ENCODE data around the gene TRIM71.

Gene TRIM71

DNA sequence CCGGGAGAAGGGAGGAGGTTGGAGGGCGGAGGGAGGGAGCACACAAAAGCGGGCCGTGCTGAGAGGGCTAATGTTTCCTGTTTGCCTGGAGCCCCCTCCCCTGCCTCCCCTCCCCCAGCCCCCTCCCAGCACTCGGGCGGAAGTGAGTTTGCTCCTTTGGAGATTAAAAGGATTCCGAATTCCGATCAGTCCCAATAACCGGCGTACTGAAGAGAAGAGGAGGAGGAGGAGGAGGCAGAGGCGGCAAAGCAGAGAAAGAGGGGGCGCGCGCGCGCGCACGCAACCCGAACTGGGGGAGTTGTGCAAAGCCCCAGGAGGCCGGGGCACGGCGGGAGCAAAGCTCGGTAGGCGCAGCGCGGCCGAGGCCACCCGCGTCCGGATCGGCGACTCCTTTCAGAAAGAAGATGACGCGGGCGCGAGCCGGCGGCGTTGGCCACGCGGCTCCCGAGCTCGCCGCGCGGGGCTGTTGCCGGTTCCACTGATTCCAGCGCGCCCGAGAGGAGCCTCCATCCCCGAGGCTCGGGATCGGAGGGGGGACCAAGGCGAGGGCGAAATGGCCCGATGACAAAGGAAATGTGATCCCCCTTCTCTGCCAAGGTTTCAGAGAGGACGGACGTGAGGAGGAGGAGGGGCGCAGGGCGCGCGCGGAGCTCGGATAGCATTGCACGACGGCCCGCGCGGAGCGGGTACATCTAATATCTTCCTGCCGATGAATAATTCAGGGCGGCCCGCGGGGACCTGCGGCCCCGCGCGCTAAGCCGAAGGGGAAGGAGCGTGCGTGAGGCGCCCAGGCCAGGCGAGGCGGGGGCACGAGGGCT is 1.1 kb upstream of the TRIM71 start (continued):
- TF ChIP-seq ZSCAN16 (tag by site-specific recombination; IDR thresholded peaks at IDR 0.05) (no peak), ZNF174 (tag by site-specific recombination; IDR thresholded peaks at IDR 0.05) (no peak), MYNN (tag by site-specific recombination; IDR thresholded peaks at IDR 0.05; ENCODE audit: borderline replicate concordance) (no peak), ZNF677 (tag by site-specific recombination; IDR thresholded peaks at IDR 0.05) (no peak), ZBTB20 (tag by site-specific recombination; IDR thresholded peaks at IDR 0.05) (peak; percentile 26; the same call in 1 of the 2 replicates)
- TF ChIP-seq, protein P1, sequence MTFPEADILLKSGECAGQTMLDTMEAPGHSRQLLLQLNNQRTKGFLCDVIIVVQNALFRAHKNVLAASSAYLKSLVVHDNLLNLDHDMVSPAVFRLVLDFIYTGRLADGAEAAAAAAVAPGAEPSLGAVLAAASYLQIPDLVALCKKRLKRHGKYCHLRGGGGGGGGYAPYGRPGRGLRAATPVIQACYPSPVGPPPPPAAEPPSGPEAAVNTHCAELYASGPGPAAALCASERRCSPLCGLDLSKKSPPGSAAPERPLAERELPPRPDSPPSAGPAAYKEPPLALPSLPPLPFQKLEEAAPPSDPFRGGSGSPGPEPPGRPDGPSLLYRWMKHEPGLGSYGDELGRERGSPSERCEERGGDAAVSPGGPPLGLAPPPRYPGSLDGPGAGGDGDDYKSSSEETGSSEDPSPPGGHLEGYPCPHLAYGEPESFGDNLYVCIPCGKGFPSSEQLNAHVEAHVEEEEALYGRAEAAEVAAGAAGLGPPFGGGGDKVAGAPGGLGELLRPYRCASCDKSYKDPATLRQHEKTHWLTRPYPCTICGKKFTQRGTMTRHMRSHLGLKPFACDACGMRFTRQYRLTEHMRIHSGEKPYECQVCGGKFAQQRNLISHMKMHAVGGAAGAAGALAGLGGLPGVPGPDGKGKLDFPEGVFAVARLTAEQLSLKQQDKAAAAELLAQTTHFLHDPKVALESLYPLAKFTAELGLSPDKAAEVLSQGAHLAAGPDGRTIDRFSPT (tag by site-specific recombination; IDR thresholded peaks at IDR 0.05), result no peak
- TF ChIP-seq, protein P2, sequence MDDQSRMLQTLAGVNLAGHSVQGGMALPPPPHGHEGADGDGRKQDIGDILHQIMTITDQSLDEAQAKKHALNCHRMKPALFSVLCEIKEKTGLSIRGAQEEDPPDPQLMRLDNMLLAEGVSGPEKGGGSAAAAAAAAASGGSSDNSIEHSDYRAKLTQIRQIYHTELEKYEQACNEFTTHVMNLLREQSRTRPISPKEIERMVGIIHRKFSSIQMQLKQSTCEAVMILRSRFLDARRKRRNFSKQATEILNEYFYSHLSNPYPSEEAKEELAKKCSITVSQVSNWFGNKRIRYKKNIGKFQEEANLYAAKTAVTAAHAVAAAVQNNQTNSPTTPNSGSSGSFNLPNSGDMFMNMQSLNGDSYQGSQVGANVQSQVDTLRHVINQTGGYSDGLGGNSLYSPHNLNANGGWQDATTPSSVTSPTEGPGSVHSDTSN (CRISPR knock-in tag; IDR thresholded peaks at IDR 0.05), result no peak

DNA sequence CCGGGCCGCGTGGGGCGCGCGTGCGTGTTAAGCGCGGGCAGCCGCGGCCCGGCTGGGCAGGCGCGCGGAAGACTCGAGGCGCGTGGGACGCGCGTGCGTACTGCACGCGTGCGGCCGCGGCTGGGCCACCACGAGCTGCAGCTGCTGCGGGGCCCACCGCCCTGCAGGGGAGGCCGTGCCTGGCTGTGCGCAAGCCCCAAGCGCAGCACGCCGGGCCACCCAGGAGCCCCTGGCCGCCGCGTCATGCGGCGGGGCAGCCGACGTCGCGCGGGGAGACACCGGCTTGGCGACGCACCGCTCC is 590 bp upstream of the TRIM71 start:
- Histone ChIP-seq H3K36me3 (ENCODE audit: control insufficient read depth in 2 of 2, insufficient read depth in 1 of 2, low read length in 2 of 2) (peaks cover 0 to 20% of the 10 kb centered on the region in 2 experiments; a peak in 1 of 3 replicates), H3K4me3 (ENCODE audit: low read depth, low read length) (no peak overlapping the region), H3K27ac (ENCODE audit: extremely low read depth, low read depth, low read length) (no peak overlapping the region; the same call in 1 of the 2 replicates), H3K9me3 (ENCODE audit: control insufficient read depth, insufficient read depth, low read depth, low read length) (no peaks in the 10 kb centered on the region), H3K4me1 (ENCODE audit: control insufficient read depth, insufficient read depth, low read length) (no peaks in the 10 kb centered on the region)
- TF ChIP-seq ZNF184 (tag by site-specific recombination; IDR thresholded peaks at IDR 0.05) (no peak), SETDB1 (IDR thresholded peaks at IDR 0.05; ENCODE audit: insufficient read length, low read length) (peak; percentile 64)
- CTCF ChIA-PET, result no interaction called here
- POLR2A ChIA-PET, result no interaction called here

DNA sequence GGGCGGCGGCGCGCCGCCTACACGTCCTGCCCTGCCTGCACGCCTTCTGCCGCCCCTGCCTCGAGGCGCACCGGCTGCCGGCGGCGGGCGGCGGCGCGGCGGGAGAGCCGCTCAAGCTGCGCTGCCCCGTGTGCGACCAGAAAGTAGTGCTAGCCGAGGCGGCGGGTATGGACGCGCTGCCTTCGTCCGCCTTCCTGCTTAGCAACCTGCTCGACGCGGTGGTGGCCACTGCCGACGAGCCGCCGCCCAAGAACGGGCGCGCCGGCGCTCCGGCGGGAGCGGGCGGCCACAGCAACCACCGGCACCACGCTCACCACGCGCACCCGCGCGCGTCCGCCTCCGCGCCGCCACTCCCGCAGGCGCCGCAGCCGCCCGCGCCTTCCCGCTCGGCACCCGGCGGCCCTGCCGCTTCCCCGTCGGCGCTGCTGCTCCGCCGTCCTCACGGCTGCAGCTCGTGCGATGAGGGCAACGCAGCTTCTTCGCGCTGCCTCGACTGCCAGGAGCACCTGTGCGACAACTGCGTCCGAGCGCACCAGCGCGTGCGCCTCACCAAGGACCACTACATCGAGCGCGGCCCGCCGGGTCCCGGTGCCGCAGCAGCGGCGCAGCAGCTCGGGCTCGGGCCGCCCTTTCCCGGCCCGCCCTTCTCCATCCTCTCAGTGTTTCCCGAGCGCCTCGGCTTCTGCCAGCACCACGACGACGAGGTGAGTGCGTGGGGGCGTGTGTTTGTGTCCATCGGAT is 602 bp downstream of the TRIM71 start:
- H3K4me1 ChIP-seq (ENCODE audit: control insufficient read depth, insufficient read depth, low read length), result no peaks in the 10 kb centered on the region
- CTCF ChIA-PET, result no interaction called here
- no peaks in the 10 kb centered on the region for H3K9me3 ChIP-seq (ENCODE audit: control insufficient read depth, insufficient read depth, low read depth, low read length)
- no peak overlapping the region; the same call in 1 of the 2 replicates for H3K4me3 ChIP-seq (ENCODE audit: low read depth, low read length)
- TF ChIP-seq ZBTB1 (tag by site-specific recombination; IDR thresholded peaks at IDR 0.05), result no peak
- no peak for TF ChIP-seq KLF16 (tag by site-specific recombination; IDR thresholded peaks at IDR 0.05)
- no peak for TF ChIP-seq HOXC10 (CRISPR knock-in tag; IDR thresholded peaks at IDR 0.05)
- no peak for TF ChIP-seq ZNF169 (tag by site-specific recombination; IDR thresholded peaks at IDR 0.05)
- TF ChIP-seq ZNF37A (tag by site-specific recombination; IDR thresholded peaks at IDR 0.05), result no peak
- TF ChIP-seq REPIN1 (tag by site-specific recombination; IDR thresholded peaks at IDR 0.05; ENCODE audit: low read depth), result no peak
- no peak overlapping the region for H3K27ac ChIP-seq (ENCODE audit: extremely low read depth, low read depth, low read length)
- POLR2A ChIA-PET, result no interaction called here
- peaks cover 0 to 20% of the 10 kb centered on the region in 2 experiments; a peak in 1 of 3 replicates for H3K36me3 ChIP-seq (ENCODE audit: control insufficient read depth in 2 of 2, insufficient read depth in 1 of 2, low read length in 2 of 2)

DNA sequence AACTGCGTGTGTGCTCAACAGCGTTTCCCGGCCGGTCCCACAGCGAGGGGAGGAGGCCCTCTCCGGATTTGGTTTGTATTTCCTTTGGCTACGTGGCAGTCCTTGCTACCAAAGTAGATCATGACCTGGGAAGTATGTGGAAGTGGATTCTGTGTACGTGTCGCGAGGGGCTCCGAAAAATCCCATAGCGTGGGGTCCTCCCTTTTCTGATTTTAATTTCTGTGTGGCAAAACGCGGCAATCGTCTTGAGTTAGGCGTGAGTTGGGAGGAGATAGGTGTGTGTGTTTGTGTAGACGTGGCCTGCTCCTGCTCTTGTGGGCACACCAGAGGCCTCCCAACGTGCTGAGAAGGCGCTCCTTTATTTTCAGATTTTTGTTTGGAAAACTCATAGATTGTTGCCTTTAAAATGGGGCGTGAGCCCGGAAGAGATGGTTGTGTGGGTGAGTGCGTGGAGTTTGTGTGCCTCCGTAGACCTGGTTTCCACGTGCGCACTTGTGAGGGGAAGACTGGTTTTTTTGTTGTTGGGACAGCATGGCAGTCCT is 1.2 kb downstream of the TRIM71 start:
- no peak overlapping the region for H3K4me3 ChIP-seq (ENCODE audit: low read depth, low read length)
- POLR2A ChIA-PET, result no interaction called here
- no peaks in the 10 kb centered on the region for H3K4me1 ChIP-seq (ENCODE audit: control insufficient read depth, insufficient read depth, low read length)
- no peak overlapping the region for H3K27ac ChIP-seq (ENCODE audit: extremely low read depth, low read depth, low read length)
- H3K9me3 ChIP-seq (ENCODE audit: control insufficient read depth, insufficient read depth, low read depth, low read length), result no peaks in the 10 kb centered on the region
- H3K36me3 ChIP-seq (ENCODE audit: control insufficient read depth in 2 of 2, insufficient read depth in 1 of 2, low read length in 2 of 2), result peaks cover 0 to 20% of the 10 kb centered on the region in 2 experiments; a peak in 1 of 3 replicates
- CTCF ChIA-PET, result no interaction called here
- TF ChIP-seq ZNF510 (tag by site-specific recombination; IDR thresholded peaks at IDR 0.05; ENCODE audit: insufficient replicate concordance) (no peak), ZNF837 (tag by site-specific recombination; IDR thresholded peaks at IDR 0.05) (no peak), ZNF248 (tag by site-specific recombination; IDR thresholded peaks at IDR 0.05) (no peak), ZNF529 (tag by site-specific recombination; IDR thresholded peaks at IDR 0.05; ENCODE audit: insufficient replicate concordance) (no peak), ZBTB8A (tag by site-specific recombination; IDR thresholded peaks at IDR 0.05) (no peak)
- TF ChIP-seq, protein P3, sequence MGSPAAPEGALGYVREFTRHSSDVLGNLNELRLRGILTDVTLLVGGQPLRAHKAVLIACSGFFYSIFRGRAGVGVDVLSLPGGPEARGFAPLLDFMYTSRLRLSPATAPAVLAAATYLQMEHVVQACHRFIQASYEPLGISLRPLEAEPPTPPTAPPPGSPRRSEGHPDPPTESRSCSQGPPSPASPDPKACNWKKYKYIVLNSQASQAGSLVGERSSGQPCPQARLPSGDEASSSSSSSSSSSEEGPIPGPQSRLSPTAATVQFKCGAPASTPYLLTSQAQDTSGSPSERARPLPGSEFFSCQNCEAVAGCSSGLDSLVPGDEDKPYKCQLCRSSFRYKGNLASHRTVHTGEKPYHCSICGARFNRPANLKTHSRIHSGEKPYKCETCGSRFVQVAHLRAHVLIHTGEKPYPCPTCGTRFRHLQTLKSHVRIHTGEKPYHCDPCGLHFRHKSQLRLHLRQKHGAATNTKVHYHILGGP (tag by site-specific recombination; IDR thresholded peaks at IDR 0.05), result no peak
- TF ChIP-seq, protein P4, sequence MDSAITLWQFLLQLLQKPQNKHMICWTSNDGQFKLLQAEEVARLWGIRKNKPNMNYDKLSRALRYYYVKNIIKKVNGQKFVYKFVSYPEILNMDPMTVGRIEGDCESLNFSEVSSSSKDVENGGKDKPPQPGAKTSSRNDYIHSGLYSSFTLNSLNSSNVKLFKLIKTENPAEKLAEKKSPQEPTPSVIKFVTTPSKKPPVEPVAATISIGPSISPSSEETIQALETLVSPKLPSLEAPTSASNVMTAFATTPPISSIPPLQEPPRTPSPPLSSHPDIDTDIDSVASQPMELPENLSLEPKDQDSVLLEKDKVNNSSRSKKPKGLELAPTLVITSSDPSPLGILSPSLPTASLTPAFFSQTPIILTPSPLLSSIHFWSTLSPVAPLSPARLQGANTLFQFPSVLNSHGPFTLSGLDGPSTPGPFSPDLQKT (IDR thresholded peaks at IDR 0.05; ENCODE audit: borderline replicate concordance, low read depth, low read length), result no peak
